OCI-LY7 (cell line): ENCODE data around the gene SYCP1. TPM values are rescaled to one million over a fixed set of nuclear protein-coding genes. Genes with fewer than 3 reads are reported as not detected.

Experiments
- BruUV-seq: library from RNA; stranded (reverse); fragments of 400-500 nt; replicated peaks from 2 replicates; lab custom pipeline; 2021; lab: Mats Ljungman, UMichigan
- CTCF ChIA-PET: fragments of 300-600 bp; sonication (Branson Sonifier 250); formaldehyde crosslinking; loops from one replicate; lab custom pipeline; 2022; ENCODE audit warnings: antibody characterized with exemption; ENCODE audit not compliant: unreplicated experiment; lab: Charles Lee
- POLR2A ChIA-PET: fragments of 300-600 bp; sonication (Branson Sonifier 250); formaldehyde crosslinking; loops from one replicate; lab custom pipeline; 2022; ENCODE audit warnings: antibody characterized with exemption; lab: Charles Lee
- DNase-seq: peaks from one replicate; pipeline ENCODE4 v3.0.0-alpha.2; 2015; ENCODE audit warnings: low spot score
- H2AFZ ChIP-seq: fragments of 200-600 bp; sonication (generic), shearing (Covaris generic); 2 replicates; pipeline ENCODE4 v1.6.1; 2014; ENCODE audit warnings: mild to moderate bottlenecking, antibody characterized with exemption, low read length, moderate library complexity
- H3K27ac ChIP-seq: fragments of 200-600 bp; sonication (generic); 2 replicates; pipeline ENCODE4 v1.5.1; 2014; ENCODE audit warnings: mixed run types, low read depth, mild to moderate bottlenecking, moderate library complexity, low read length, inconsistent platforms; ENCODE audit not compliant: poor library complexity, severe bottlenecking
- H3K36me3 ChIP-seq: fragments of 200-600 bp; sonication (generic); 2 replicates; pipeline ENCODE4 v1.6.1; 2014; ENCODE audit warnings: mild to moderate bottlenecking, antibody characterized with exemption, low read length, moderate library complexity, mixed read lengths; ENCODE audit not compliant: insufficient read depth
- H3K4me1 ChIP-seq: fragments of 200-600 bp; sonication (generic); 2 replicates; pipeline ENCODE4 v1.5.1; 2014; ENCODE audit warnings: mild to moderate bottlenecking, low read length; ENCODE audit not compliant: insufficient read depth, poor library complexity, severe bottlenecking
- H3K4me2 ChIP-seq: fragments of 200-600 bp; sonication (generic); 2 replicates; pipeline ENCODE4 v1.6.1; 2014; ENCODE audit warnings: mild to moderate bottlenecking, low read length
- H3K4me3 ChIP-seq: fragments of 200-600 bp; sonication (generic); 2 replicates; pipeline ENCODE4 v1.5.1; 2014; ENCODE audit warnings: mild to moderate bottlenecking, low read depth, low read length; ENCODE audit not compliant: poor library complexity, severe bottlenecking
- H3K79me2 ChIP-seq: fragments of 200-600 bp; sonication (generic); 2 replicates; pipeline ENCODE4 v1.6.1; 2016; ENCODE audit warnings: low read depth, mild to moderate bottlenecking, low read length, moderate library complexity, mixed read lengths; ENCODE audit not compliant: insufficient read depth
- H3K9me2 ChIP-seq: fragments of 200-600 bp; sonication (generic); 2 replicates; pipeline ENCODE4 v1.6.1; 2016; ENCODE audit warnings: mild to moderate bottlenecking, low read length, mixed read lengths; ENCODE audit not compliant: insufficient read depth
- H3K9me3 ChIP-seq: fragments of 200-600 bp; sonication (generic); 2 replicates; pipeline ENCODE4 v1.6.1; 2014; ENCODE audit warnings: mild to moderate bottlenecking, mixed run types, low read length, mixed read lengths
- H4K20me1 ChIP-seq: fragments of 200-600 bp; sonication (generic); 2 replicates; pipeline ENCODE4 v1.6.1; 2014; ENCODE audit warnings: mild to moderate bottlenecking, antibody characterized with exemption, low read length, moderate library complexity, mixed read lengths; ENCODE audit not compliant: insufficient read depth
- EZH2phosphoT487 ChIP-seq: fragments of 200-600 bp; sonication (generic); IDR thresholded peaks from 2 replicates; pipeline ENCODE4 v1.6.1; 2018; ENCODE audit warnings: low read depth, borderline replicate concordance, mild to moderate bottlenecking, mixed run types, antibody characterized with exemption, low read length, moderate library complexity, mixed read lengths
- intact Hi-C: fragments of 100-400 bp; cut with micrococcal nuclease; formaldehyde crosslinking; loops from one replicate; pipeline ENCODE4 v1.10.0; 2022; ENCODE audit not compliant: unreplicated experiment
- total RNA-seq, 2 experiments: library from RNA; depleted of rRNA in 1 of 2; stranded (reverse); fragments of >200 nt in 1 of 2; shearing (Covaris generic) in 1 of 2; gene quantifications; 2 replicates each; pipeline ENCODE4 v1.2.3, GENCODE V29; 2014 to 2022
- TF ChIP-seq, protein P1 (sequence below): fragments of 200-600 bp; sonication (generic); conservative IDR thresholded peaks from 2 replicates; pipeline ENCODE4 v1.5.1; 2014; ENCODE audit warnings: mild to moderate bottlenecking, antibody characterized with exemption, low read length, moderate library complexity, mixed read lengths

Gene SYCP1
- total RNA-seq, 2 experiments from 2014 or later = not detected

- no peak for DNase-seq
- H3K4me3 ChIP-seq = no peak overlapping the region
- TF ChIP-seq, protein P1, sequence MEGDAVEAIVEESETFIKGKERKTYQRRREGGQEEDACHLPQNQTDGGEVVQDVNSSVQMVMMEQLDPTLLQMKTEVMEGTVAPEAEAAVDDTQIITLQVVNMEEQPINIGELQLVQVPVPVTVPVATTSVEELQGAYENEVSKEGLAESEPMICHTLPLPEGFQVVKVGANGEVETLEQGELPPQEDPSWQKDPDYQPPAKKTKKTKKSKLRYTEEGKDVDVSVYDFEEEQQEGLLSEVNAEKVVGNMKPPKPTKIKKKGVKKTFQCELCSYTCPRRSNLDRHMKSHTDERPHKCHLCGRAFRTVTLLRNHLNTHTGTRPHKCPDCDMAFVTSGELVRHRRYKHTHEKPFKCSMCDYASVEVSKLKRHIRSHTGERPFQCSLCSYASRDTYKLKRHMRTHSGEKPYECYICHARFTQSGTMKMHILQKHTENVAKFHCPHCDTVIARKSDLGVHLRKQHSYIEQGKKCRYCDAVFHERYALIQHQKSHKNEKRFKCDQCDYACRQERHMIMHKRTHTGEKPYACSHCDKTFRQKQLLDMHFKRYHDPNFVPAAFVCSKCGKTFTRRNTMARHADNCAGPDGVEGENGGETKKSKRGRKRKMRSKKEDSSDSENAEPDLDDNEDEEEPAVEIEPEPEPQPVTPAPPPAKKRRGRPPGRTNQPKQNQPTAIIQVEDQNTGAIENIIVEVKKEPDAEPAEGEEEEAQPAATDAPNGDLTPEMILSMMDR = no peak
- no peak for TF ChIP-seq EZH2phosphoT487
- H2AFZ ChIP-seq = no peak overlapping the region
- H3K27ac ChIP-seq = no peak overlapping the region
- no peaks in the 10 kb centered on the region for H3K79me2 ChIP-seq
- no peaks in the 10 kb centered on the region for H3K4me1 ChIP-seq
- CTCF ChIA-PET = no interaction called here
- intact Hi-C loops = no loop called here
- H3K9me3 ChIP-seq = no peaks in the 10 kb centered on the region
- no peaks in the 10 kb centered on the region for H4K20me1 ChIP-seq
- H3K36me3 ChIP-seq = no peaks in the 10 kb centered on the region
- H3K9me2 ChIP-seq = no peaks in the 10 kb centered on the region
- no TSS peak for BruUV-seq
- POLR2A ChIA-PET = no interaction called here
- H3K4me2 ChIP-seq = no peak overlapping the region
These were observed 166.5 kb downstream of the SYCP1 start for GRCh38 chr1:115021145-115021544.

GRCh38 chr1:115023593-115023992 lies 168.9 kb downstream of the SYCP1 start:
- H4K20me1 ChIP-seq = no peaks in the 10 kb centered on the region
- H3K79me2 ChIP-seq = no peaks in the 10 kb centered on the region
- H3K27ac ChIP-seq = no peak overlapping the region
- BruUV-seq = no TSS peak
- no peak for DNase-seq
- H3K4me2 ChIP-seq = no peak overlapping the region
- H2AFZ ChIP-seq = no peak overlapping the region
- POLR2A ChIA-PET = no interaction called here
- H3K36me3 ChIP-seq = no peaks in the 10 kb centered on the region
- intact Hi-C loops = no loop called here
- no peak overlapping the region for H3K4me3 ChIP-seq
- no peaks in the 10 kb centered on the region for H3K4me1 ChIP-seq
- H3K9me3 ChIP-seq = no peaks in the 10 kb centered on the region
- CTCF ChIA-PET = no interaction called here
- TF ChIP-seq, protein P1 = no peak
- TF ChIP-seq EZH2phosphoT487 = no peak
- no peaks in the 10 kb centered on the region for H3K9me2 ChIP-seq

DNA sequence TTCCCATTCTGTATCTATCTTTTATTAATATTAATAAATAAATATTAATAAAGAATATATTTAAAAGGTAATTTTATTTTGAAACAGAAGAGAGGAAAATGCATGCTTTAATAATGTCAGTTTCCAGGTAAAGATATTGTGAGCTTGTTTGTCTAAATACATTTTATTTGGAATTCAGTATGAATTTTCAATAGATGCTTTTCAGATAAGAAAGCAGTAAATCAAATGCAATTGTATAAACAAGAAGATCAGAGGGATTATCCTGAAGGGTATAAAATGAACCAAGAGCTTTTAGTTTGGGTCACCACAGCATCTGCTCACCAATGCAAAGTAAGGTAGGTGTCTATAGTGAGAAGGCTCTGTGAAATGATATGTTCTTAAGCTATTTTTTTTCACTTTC lies 174.9 kb downstream of the SYCP1 start, which contains the start of gene TSHB:
Gene TSHB, plus strand, starts transcription at position 301 of the 400 bp plus-strand sequence. CDS start 3,537 bp downstream, outside the sequence.
- H3K27ac ChIP-seq = no peak within 1 kb of the TSS
- no peaks in the 10 kb centered on the region for H4K20me1 ChIP-seq
- ChIA-PET POLR2A (interaction anchor here (0.7 to 1.0 kb wide), 2 partner anchors 11 to 149 kb away, joined by 3 read pairs; no protein-coding TSS in a partner anchor), CTCF (no interaction called here)
- DNase-seq = no peak
- intact Hi-C loops = no loop called here
- no peaks in the 10 kb centered on the region for H3K9me2 ChIP-seq
- H3K4me2 ChIP-seq = no peak within 1 kb of the TSS
- no peaks in the 10 kb centered on the region for H3K9me3 ChIP-seq
- H3K4me3 ChIP-seq = no peak within 1 kb of the TSS
- no peaks in the 10 kb centered on the region for H3K36me3 ChIP-seq
- BruUV-seq = no TSS peak
- H3K79me2 ChIP-seq = no peaks in the 10 kb centered on the region
- TF ChIP-seq, protein P1 = no peak
- TF ChIP-seq EZH2phosphoT487 = no peak
- H3K4me1 ChIP-seq = no peaks in the 10 kb centered on the region
- H2AFZ ChIP-seq = no peak within 1 kb of the TSS
